ENCODE measurements around the gene DPY19L3.
"Not testable (repeated sequence)": the region's sequence is repeated elsewhere in the genome, so short reads cannot be mapped to it uniquely, and the experiment has no call there.

DPY19L3 gene

DNA sequence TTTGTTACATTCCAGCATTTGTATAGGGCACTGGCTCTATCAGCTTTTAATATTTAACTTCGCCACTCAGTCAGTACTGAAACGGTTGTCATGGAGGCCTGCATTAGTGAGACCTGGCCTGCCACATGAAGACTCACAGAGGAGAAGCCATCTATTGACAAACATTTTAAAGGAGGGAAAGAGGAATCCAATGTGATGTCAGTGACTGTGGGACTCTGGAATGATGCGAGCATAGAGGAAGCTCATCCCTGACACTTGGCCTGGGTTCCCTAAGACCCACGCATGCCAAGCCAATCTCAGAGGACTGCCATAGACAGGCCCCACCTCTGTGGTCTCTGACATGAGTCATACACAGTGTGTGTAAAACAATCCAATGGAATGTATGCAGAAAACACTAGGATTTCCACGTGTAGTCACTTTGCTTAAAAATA, 7.9 kb upstream of the DPY19L3 start:
- no peak for DNase-seq (ENCODE audit: low spot score)

DNA sequence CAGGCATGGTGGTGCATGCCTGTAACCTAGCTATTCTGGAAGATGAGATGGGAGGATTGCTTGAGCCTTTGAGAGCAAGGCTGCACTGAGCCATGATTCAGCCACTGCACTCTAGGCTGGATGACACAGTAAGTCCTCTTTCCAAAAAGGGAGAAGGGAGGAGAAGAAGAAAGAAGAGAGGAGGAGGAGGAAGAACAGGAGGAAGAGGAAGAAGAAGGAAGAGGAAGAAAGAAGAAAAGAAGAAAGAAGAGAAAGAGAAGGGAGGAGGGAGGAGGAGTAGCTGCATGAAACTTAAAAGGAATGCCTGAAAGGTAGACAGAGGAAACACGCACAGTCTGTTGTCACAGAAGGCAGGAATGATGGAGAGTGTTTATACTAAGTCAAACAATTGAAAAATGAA, 3.6 kb upstream of the DPY19L3 start:
- no peak for DNase-seq (ENCODE audit: low spot score)

DNA sequence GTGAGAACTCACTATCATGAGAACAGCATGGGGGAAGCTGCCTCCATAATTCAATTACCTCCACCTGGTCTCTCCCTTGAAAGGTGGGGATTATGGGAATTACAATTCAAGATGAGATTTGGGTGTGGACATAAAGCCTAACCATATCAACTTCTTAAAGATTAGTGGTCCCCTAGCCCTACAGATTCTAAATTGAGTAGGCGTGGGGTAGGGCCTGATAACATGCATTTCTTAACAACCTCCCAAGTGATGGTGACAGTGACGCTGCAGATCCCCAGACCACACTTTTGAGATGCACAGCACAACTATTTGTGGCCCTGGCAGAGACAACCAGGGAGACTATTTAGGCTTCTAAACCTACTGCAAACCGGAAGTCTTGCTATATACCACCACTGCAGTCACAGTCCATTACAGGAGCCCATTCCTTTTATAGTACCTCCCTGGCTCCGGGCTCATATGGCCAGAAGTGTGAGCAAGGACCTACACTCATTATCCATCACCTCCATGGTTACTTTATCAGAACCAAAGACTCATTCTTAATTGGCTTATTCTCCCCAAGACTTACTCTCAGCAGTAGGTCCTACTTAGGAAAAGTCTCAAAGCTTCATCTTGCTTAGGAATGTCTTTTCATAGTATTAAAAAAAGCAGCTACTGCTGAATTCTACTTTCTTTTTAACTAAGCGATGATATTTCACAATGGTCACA, 2.1 kb upstream of the DPY19L3 start:
- no peak for DNase-seq (ENCODE audit: low spot score)

DNA sequence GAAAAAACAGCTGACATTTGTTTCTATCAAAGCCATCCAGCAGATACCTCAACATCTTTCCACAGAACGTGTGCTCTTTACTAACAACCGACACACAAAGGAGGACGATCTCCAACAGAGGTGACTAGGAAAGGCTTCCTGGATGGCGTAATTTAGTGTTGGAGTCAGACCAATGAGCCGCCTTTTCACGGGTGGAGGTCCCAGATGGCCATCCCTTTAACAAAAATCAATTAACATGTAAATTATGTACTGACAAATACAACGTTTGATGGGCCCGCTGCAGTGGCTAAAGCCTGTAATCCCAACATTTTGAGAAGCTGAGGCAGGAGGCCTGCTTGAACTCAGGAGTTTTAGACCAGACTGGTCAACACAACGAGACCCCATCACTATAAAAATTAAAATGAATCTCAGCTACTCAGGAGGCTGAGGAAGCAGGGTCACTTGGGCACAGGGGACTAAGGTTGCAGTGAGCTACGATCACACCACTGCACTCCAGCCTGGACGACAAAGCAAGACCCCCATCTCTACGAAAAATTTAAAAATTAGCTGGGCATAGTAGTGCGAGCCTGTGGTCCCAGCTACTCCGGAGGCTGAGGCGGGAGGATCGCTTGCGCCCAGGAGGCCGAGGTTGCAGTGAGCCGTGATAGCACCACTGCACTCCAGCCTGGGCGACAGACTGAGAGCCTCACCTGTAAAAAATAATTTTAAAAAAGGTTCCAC, 1.2 kb upstream of the DPY19L3 start:
- no peak for DNase-seq (ENCODE audit: low spot score)

DNA sequence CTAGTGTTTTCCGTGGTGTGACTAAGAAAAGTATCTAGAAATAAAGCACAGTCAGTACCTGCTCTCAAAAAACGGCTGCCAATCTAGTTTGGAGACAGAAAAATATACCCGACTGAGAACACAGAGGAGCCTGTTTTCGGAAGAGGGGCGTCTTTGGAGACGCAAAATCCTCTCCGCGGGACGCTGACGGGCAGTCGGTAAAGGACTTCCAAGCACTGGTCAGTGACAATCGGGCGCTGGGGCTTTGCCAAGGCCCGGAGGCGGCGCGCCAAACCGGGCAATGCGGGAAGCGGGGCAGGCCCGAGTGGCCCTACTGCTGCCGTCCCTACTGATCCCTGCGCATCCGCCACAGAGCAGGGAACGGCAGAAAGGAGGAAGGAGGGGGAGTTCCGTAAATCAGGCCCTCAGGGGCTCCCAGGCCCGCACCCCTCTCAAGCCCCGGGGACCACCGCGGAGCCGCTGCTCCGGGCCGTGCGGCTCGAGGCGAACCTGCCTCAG, 588 bp upstream of the DPY19L3 start:
- DNase-seq (ENCODE audit: low spot score) = no peak

DNA sequence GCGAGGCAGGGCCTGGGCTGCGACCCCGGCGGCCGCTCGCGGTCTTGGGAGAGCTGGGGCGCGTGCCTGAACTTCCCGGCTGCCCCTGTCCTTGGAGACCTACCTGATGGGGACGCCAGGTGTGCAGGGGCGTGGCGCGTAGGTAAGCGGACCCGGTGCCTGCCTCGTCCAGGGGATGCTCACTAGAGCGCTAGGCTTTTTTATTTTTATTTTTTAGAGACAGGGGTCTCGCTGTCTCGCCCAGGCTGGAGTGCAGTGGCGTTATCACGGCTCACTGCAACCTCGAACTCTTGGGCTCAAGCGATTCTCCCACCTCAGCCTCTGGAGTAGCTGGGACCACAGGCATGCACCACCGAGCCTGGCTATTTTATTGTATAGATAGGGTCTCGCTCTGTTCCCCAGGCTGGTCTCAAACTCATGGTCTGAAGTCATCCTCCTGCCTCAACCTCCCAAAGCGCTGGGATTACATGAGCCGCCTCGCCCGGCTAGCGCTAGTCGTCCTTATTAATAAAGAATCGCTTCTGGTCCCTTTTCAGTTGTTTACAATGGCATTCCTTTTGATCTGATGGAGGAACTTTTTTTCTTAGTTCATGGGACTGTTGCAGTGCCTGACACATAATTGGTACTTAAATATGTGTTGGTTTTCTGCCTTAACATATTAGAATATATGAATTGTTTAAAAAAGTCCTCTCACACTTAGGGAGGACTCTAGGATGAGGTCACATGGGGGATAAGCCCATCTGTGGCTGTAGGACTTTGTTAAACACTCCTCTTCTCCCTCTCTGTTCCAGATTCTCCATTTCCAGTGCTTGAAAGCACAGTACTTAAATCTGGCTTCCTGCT, 812 bp downstream of the DPY19L3 start:
- DNase-seq (ENCODE audit: low spot score) = no peak

DNA sequence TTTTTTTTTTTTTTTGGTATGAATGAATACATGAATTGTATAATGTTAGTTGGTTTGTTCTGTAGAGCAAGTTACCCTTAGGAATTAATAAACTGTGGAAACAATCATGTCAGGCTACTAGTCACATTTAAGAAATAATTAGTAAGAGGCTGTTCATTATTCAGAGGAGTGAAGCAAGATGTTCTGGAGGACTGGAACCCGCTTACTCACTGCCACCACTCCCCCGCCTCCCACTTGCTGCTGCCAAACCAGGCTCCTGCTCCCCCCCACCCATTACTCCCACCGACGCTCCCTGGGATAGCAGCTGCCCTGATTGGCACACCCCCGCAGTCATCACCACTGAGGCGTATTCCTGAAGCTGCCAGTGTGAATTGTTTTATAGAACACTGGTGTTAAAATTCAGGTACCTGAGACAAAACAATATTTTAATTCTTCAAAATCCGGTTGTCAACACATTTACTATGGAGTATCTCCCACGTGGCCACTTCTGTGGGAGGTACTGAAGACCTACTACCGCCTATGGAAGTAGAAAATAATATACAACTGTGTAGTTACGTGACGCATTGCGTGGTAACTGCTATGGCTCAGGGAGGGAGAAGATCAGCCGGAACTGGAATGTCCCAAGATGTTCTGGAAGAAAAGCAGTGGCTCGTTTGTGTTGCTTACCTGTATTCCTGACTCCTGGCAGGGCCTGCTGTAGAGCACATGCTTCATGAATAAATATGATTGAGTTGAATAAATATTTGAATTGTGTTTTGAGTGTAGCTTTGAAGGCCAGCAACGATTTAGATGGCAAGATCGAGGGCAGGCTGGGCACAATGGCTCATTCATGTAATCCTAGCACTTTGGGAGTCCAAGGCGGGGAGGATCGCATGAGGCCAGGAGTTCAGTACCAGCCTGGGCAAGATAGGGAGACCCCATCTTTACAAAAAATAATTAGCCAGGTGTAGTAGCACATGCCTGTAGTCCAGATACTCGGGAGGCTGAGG, 1.7 kb downstream of the DPY19L3 start:
- DNase-seq (ENCODE audit: low spot score) = no peak

DNA sequence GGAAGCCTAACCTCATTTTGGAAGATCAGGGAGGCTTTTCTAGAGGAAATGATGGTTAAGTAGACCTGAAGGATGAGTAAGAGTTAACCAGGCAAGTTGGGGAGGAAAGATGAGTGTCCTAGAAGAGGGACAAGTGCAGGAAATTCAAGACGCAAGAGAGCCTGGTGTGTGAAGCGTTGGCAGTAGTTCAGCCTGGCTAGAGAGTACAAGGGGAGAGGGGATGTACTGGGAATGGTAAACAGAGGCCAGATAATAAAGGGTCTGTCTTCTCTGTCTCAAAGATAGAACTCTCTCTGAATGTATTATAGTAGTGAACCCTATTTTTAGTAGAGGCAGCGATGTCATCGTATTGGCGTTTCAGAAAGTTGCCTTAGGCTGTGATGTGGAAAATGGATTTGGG, 9.7 kb downstream of the DPY19L3 start:
- no peak for DNase-seq (ENCODE audit: low spot score)

DNA sequence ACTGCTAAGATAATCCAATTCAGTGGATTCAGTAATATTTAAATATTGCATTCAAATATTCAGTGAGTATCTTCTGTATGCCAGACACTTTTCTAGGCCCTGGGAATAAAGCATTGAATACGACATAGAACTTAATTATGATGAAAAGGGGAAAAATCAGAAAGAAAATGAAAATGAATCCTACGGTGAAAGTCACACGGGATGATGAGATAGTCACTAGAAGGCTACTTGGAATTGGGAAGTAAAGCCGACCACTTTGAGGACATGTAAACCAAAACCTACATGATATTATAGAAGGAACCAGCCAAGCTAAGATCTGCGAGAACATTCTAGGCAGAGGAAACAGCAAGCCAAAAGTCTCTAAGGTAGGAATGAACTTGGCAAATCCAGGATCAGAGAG, 10.1 kb downstream of the DPY19L3 start:
- DNase-seq (ENCODE audit: low spot score) = no peak

DNA sequence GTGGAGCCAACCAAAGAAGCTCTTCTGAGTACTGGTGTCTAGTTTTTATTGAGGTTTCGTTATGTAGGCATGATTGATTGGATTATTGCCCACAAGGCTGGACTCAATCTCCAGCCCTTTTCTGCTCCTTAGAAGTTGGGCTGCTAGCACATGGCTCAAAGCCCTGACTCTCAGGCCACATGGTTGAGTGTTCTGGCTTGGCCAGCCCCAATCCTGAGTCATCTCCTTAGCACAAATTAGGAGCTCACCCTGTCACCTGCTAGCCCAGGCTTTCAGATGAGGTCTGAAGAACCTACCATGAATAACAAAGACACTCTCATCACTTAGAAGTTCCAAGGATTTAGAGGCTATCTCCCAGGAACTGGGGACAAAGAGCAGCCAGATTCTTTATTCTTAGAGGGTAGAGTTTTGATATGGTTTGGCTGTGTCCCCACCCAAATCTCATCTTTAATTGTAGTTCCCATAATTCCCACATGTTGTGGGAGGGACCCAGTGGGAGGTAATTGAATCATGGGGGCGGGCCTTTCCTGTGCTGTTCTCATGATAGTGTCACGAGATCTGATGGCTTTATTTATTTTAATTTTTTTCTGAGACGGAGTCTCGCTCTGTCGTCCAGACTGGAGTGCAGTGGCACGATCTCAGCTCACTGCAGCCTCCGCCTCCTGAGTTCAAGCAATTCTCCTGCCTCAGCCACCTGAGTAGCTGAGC, 11.3 kb downstream of the DPY19L3 start:
- no peak for DNase-seq (ENCODE audit: low spot score)

DNA sequence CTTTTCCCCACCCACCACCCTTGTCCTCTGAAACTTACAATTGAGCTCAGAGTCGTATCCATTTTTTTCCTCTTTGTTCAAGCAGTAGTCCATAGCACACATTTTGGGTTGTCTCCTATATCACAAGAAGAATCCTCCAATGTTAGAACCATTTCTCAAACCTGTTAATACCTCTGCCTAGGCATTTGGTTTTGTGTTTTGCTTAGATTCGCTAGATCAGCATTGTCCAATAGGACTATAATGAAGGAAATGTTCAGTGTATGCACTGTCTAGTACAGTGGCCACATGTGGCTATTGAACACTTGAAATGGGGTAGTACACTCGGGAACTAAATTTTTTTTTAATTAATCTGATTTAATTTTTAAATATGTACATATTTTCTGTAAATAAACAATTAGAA, 12.6 kb downstream of the DPY19L3 start:
- DNase-seq (ENCODE audit: low spot score) = no peak

DNA sequence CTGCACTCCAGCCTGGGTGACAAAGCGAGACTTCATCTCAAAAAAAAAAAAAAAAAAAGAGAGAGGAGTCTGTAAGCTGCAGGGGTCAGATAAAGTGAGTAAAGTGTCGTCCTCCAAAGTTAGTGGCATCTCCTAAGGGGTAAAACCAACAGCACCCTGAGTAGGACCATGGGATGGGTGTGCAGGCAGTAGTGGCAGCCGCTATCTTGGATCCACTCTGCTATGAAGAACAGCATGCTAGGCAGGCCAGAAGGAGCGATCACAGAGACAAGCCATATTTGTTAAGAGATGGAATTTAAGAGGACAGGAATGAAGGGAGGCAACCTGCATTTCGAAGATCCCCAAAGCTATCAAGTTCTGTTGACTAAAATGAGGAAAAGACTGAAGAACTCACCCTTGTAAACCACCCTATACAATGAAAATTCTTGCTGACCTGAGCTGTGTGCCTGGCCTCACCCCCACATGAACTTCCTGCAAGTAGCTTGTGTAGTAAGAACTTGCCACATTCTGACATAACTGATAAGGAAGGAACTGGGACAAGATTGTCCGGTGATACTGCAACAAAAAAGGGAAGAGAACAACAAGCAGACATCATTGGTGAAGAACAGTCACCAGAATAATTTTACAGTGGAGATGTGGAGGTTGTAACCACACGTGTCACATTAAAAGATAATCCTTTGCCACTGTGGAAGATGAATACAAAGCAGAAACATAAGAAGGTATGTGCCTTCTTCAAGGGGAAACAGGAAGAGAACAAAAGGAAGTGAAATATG, 16.2 kb downstream of the DPY19L3 start:
- peak; percentile 37 for DNase-seq (ENCODE audit: low spot score)

DNA sequence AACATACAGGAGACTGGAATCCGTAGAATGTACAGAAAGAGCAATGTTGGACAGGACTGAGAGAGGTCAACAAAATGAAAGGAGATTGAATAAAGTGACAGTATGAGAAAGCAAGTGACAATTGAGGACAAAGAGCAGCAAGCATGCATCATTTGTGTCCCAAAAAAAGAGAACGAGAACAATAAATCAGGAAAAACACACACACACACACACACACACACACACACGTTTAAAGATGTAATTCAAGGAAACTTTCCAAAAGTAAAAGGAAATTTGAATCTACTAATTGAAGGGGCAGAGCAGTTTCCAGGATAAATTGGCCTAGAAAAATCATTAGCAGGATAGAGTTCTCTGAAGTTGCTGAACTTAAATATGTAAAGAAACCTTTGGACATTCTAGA, 16.9 kb downstream of the DPY19L3 start:
- DNase-seq (ENCODE audit: low spot score) = no peak

DNA sequence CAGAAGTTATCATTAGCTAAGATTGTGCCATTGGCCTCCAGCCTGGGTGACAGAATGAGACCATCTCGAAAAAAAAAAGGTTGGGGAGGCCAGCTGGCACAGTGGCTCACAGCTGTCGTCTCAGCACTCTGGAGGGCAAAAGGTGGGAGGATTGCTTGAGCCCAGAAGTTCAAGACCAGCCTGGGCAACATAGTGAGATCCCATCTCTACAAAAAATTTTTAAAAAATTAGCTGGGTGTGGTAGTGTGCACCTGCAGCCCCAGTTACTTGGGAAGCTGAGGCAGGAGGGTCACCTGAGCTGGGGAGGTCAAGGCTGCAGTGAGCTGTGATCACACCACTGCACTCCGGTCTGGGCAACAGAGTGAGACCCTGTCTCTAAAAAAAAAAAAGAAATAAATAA, 18.4 kb downstream of the DPY19L3 start:
- not testable (repeated sequence) for DNase-seq (ENCODE audit: low spot score)

DNA sequence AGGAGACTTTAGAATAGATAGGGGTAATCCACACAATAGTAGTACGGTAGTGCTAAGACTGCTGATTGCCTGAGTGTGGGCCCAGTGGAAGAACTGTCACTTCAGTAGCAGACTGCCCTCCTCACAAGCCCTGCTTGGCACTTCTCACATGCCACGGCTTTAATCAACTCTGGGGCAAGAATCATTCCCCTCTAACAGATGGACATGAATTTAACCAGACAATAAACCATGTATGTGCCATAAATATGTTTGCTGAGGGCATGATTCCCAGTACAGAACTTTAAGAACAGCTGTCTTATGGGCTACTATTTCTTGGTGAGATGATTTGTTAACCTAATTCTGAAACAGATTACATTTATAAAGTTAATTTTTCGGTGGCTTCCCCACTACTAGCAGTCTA, 22.0 kb downstream of the DPY19L3 start:
- DNase-seq (ENCODE audit: low spot score) = no peak

DNA sequence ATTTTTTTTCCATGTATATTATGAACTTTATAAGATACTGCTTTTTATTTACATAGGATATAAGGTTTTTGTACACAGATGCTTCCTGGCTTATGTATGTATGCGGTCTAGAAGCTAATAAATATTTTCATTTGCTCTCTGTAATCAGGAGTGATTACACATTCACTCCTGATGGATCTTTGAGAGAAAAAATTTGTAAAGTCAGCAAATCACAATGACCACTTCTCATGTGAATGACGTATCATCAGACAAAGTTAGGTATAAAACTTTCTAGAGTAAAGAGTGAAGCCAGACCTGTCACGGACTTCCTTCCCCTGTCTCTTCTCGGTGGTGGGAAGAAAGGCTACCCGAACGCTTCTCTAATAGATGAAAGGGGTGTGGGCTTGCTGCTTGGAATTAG, 31.1 kb downstream of the DPY19L3 start:
- DNase-seq (ENCODE audit: low spot score) = no peak

DNA sequence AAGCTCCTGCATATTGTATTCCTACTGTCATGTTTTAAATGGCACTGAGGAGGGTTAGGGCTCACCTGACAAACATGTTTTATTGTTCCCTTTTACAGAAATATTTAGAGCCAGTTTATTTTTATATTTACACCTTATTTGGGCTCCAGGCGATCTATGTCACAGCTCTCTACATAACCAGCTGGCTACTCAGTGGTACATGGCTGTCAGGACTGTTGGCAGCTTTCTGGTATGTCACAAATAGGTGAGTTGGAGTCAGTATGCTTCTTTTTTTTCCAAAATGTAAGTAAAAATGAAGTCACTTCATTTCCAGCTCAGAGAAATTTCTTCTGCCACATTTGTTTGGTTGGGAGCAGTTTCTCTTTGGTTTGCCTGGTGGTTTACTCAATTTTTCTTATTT, 31.5 kb downstream of the DPY19L3 start:
- DNase-seq (ENCODE audit: low spot score) = no peak

DNA sequence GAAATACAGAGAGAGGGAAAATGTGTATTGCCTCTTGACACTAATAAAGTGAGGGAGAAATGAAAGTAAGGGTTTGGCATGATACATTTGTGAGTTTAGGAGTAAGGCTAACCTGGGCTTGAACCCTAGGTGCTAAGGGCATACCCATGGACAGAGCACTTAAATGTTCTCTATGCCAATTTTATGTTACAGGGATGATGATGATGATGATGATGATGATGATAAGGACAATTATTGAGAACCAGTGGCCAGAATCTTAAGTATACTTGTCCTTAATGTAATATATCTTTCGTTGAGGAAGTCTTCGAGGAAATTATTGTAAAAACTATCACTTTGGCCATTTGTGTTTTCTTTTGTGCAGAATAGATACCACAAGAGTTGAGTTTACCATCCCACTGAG, 33.2 kb downstream of the DPY19L3 start:
- no peak for DNase-seq (ENCODE audit: low spot score)

DNA sequence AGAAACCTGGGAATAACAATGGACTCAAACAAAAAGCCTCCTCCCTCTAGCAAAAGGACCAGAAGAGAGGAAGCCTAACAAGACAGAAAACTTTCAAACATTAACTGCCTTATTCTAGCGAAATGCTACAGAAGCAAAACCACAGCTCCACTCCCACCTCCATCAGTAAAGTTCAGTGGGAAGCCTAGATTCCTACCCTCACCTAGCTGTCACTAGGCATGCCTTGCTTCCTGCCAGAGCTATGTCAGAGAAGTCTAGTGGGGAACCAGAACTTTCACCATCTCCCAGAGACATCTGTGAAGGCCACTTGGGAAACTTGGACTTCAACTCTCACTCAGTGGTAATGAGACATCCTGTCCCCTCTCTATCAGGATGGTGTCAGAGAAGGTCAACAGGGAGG, 37.1 kb downstream of the DPY19L3 start:
- DNase-seq (ENCODE audit: low spot score) = no peak

DNA sequence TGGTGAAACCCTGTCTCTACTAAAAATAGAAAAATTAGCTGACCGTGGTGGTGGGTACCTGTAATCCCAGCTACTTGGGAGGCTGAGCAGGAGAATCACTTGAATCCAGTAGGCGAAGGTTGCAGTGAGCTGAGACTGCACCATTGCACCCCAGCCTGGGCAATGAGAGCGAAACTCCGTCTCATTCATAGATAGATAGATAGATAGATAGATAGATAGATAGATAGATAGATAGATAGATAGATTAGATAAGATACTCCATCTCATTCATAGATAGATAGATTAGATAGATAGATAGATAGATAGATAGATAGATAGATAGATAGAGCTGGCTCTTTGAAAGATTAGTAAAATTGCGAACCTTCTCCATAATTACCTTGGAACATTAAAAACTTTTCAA, 42.0 kb downstream of the DPY19L3 start:
- DNase-seq (ENCODE audit: low spot score) = not testable (repeated sequence)

All from kidney capillary endothelial cell (primary cell).